ENCODE results near the gene PTPDC1. TPM values are rescaled to one million over a fixed set of nuclear protein-coding genes. Genes with fewer than 3 reads are reported as not detected.

PTPDC1 gene
- total RNA-seq, 1 donor from 2014 or later = 8.4 TPM

DNA sequence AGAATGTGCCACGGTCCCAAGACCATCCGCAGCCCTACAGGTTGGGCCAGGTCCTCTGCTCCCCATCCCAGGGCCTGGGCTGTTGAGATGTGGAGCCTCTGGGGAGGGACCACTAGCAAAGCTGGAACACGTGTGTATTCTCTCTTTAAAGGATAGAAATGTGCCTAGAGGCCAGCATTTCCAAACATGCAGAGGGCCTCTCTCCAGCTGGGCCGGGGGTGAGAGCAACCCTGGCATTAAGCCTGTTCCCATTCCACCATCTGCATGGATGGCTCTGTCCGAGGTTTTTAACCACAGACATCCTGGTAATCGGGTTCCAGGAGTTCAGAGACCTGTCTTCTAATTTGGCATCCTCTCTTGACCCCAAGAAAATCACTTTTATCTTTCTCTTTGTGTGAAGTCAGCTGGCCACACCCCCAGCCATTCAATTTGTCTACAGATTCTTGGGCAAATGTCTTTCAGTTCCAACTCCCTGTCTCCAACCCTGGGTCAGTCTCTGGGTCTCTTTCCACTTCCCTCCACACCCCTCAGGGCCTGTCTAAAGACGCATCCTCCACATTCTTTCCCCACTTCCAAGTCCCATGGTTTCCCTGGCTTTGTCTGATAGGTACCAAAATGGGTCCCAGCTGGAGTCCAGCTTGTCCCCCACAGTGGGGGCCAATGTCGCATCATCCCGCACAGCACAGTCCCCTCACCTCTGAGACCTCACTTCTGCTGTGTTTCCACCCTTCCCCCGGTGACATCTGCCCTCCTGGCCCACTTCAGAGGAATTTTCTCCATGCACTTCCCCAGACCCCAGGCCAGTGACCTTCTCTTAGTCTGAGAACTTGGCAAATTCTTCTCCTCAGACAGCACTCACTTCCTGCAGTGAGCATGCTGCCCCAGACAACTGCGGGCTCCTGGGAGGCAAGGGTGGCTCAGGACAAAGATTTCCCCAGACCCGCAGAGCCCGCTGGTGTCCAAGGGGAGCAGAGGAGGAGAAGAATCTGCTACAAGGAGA, 56.8 kb downstream of the PTPDC1 start:
- Mint-ChIP-seq H3K36me3 (ENCODE audit: low read depth) (no peaks in the 10 kb centered on the region), H3K27me3 (no peaks in the 10 kb centered on the region), H3K27ac (no peak overlapping the region), H3K4me1 (peaks cover 13% of the 10 kb centered on the region), H3K9me3 (no peaks in the 10 kb centered on the region), H3K4me3 (no peak overlapping the region)
- CTCF ChIA-PET = no interaction called here
- TF ChIP-seq, protein P1, sequence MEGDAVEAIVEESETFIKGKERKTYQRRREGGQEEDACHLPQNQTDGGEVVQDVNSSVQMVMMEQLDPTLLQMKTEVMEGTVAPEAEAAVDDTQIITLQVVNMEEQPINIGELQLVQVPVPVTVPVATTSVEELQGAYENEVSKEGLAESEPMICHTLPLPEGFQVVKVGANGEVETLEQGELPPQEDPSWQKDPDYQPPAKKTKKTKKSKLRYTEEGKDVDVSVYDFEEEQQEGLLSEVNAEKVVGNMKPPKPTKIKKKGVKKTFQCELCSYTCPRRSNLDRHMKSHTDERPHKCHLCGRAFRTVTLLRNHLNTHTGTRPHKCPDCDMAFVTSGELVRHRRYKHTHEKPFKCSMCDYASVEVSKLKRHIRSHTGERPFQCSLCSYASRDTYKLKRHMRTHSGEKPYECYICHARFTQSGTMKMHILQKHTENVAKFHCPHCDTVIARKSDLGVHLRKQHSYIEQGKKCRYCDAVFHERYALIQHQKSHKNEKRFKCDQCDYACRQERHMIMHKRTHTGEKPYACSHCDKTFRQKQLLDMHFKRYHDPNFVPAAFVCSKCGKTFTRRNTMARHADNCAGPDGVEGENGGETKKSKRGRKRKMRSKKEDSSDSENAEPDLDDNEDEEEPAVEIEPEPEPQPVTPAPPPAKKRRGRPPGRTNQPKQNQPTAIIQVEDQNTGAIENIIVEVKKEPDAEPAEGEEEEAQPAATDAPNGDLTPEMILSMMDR (IDR thresholded peaks at IDR 0.05) = no peak
- POLR2A ChIA-PET = no interaction called here
- intact Hi-C loops (cut with micrococcal nuclease) = no loop called here
- ATAC-seq (ENCODE audit: low read depth) = no peak
- no peak for DNase-seq

DNA sequence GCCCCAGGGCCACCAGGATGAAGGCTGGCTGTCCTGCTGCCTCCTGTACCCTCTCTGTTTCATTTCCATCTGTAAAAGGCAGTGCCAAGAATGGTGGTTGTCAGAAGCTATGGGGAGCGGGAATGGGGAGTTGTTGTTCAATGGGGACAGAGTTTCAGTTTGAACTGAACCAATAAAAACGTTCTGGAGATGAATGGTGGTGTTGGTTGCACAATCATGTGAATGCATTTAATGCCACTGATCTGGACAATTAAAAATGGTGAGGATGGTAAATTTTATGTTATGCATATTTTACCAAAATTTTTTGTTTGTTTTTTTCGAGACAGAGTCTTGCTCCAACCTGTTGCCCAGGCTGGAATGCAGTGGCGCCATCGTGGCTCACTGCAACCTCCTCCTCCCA, 58.1 kb downstream of the PTPDC1 start:
- DNase-seq = no peak
- H3K4me1 Mint-ChIP-seq = peaks cover 13% of the 10 kb centered on the region
- no peak overlapping the region for H3K27ac Mint-ChIP-seq
- CTCF ChIA-PET = no interaction called here
- no peak overlapping the region for H3K4me3 Mint-ChIP-seq
- H3K9me3 Mint-ChIP-seq = no peaks in the 10 kb centered on the region
- intact Hi-C loops (cut with micrococcal nuclease) = no loop called here
- TF ChIP-seq, protein P1 (IDR thresholded peaks at IDR 0.05) = no peak
- no peak for ATAC-seq (ENCODE audit: low read depth)
- no peaks in the 10 kb centered on the region for H3K36me3 Mint-ChIP-seq (ENCODE audit: low read depth)
- POLR2A ChIA-PET = no interaction called here
- no peaks in the 10 kb centered on the region for H3K27me3 Mint-ChIP-seq

GRCh38 chr9:94144394-94144793, 60.1 kb downstream of the PTPDC1 start:
- TF ChIP-seq, protein P1 (IDR thresholded peaks at IDR 0.05) = no peak
- ATAC-seq (ENCODE audit: low read depth) = no peak
- Mint-ChIP-seq H3K4me3 (no peak overlapping the region), H3K27me3 (no peaks in the 10 kb centered on the region), H3K9me3 (no peaks in the 10 kb centered on the region), H3K36me3 (ENCODE audit: low read depth) (no peaks in the 10 kb centered on the region), H3K4me1 (peaks cover 18% of the 10 kb centered on the region), H3K27ac (no peak overlapping the region)
- DNase-seq = no peak
- intact Hi-C loops (cut with micrococcal nuclease) = no loop called here
- ChIA-PET POLR2A (no interaction called here), CTCF (interaction anchor here (1.0 kb wide), 1 partner anchor 69 kb away, joined by 3 read pairs; no protein-coding TSS in a partner anchor)

DNA sequence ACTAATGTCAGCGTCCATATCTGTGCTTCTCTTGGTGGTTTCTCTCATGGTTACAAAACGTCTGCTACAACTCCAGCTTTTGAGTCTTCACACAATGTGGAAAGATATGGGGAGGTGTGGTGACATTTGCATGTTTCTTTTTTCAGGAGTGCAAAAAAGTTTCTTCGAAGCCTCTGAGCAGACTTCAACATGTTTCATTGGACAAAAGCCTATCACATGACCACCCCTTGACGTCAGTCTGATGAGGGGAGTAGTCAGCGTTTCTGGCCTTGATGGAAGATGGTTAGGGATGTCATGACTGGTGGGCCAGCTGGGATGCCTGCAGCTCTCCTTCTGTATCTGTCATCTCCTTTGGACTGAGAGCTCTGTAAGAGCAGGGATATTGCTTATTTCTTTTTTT, 61.4 kb downstream of the PTPDC1 start:
- TF ChIP-seq, protein P1 (IDR thresholded peaks at IDR 0.05) = no peak
- peaks cover 22% of the 10 kb centered on the region for H3K4me1 Mint-ChIP-seq
- H3K27ac Mint-ChIP-seq = no peak overlapping the region
- no peak overlapping the region for H3K4me3 Mint-ChIP-seq
- DNase-seq (no peak), ATAC-seq (ENCODE audit: low read depth) (no peak)
- H3K9me3 Mint-ChIP-seq = no peaks in the 10 kb centered on the region
- H3K27me3 Mint-ChIP-seq = no peaks in the 10 kb centered on the region
- H3K36me3 Mint-ChIP-seq (ENCODE audit: low read depth) = no peaks in the 10 kb centered on the region
- intact Hi-C loops (cut with micrococcal nuclease) = no loop called here
- POLR2A ChIA-PET = no interaction called here
- CTCF ChIA-PET = no interaction called here

GRCh38 chr9:94147776-94148175, 63.5 kb downstream of the PTPDC1 start:
- H3K9me3 Mint-ChIP-seq = no peaks in the 10 kb centered on the region
- ATAC-seq (ENCODE audit: low read depth) (no peak), DNase-seq (no peak)
- no peak overlapping the region for H3K27ac Mint-ChIP-seq
- H3K4me1 Mint-ChIP-seq = peaks cover 36% of the 10 kb centered on the region
- H3K4me3 Mint-ChIP-seq = no peak overlapping the region
- no peaks in the 10 kb centered on the region for H3K36me3 Mint-ChIP-seq (ENCODE audit: low read depth)
- TF ChIP-seq, protein P1 (IDR thresholded peaks at IDR 0.05) = no peak
- intact Hi-C loops (cut with micrococcal nuclease) = no loop called here
- CTCF ChIA-PET = interaction anchor here (1.6 kb wide), 1 partner anchor 65 kb away, joined by 5 read pairs; no protein-coding TSS in a partner anchor
- H3K27me3 Mint-ChIP-seq = no peaks in the 10 kb centered on the region
- POLR2A ChIA-PET = no interaction called here

All from activated B cell treated with CpG ODN at 0.5 μM for 24 hours (primary cell).